HCT116 (cell line): ENCODE measurements around the gene GPC5. TPM values are rescaled to one million over a fixed set of nuclear protein-coding genes. Genes with fewer than 3 reads are reported as not detected.

Experiments
- ATAC-seq: fragments of 200-7000 bp; cut with Tn5 transposase; 2 replicates; pipeline ENCODE4 v1.9.1; 2020; ENCODE audit warnings: mild to moderate bottlenecking, moderate library complexity
- BruUV-seq: library from RNA; stranded (reverse); fragments of 400-500 nt; replicated peaks from 2 replicates; lab custom pipeline; 2021; lab: Mats Ljungman, UMichigan
- CTCF ChIA-PET: fragments of 300-600 bp; sonication (Branson Sonifier 250); formaldehyde crosslinking; loops from one replicate; lab custom pipeline; 2021; ENCODE audit warnings: antibody characterized with exemption; lab: Charles Lee
- POLR2A ChIA-PET: fragments of 300-600, 350-600 bp; sonication (Branson Sonifier 250); formaldehyde crosslinking; loops from one replicate; lab custom pipeline; 2021; ENCODE audit warnings: antibody characterized with exemption; lab: Charles Lee
- RAD21 ChIA-PET, 2 experiments: fragments of 300-600 bp; sonication (Branson Sonifier 250); formaldehyde crosslinking; loops; one replicate each; lab custom pipeline; 2023; ENCODE audit warnings: low total read pairs in 2 of 2; ENCODE audit not compliant: uncharacterized antibody in 2 of 2, unreplicated experiment in 2 of 2, low non-redundant PET in 1 of 2; lab: Charles Lee
- DNase-seq: peaks from one replicate; pipeline ENCODE4 v3.0.0-alpha.2; 2010; ENCODE audit warnings: low read depth, low spot score
- H2AFZ ChIP-seq: fragments of 200-600 bp; shearing (Covaris generic), sonication (generic); 2 replicates; pipeline ENCODE4 v1.6.1; 2017; ENCODE audit warnings: low read depth, mixed run types, mixed read lengths, antibody characterized with exemption, low read length; ENCODE audit not compliant: poor library complexity, severe bottlenecking
- H3K27ac ChIP-seq: 2 replicates; pipeline ENCODE4 v1.5.1; 2012; ENCODE audit warnings: low read depth, low read length
- H3K27me3 ChIP-seq: fragments of 200-600 bp; sonication (generic); 2 replicates; pipeline ENCODE4 v1.6.1; 2016; ENCODE audit warnings: mixed run types, low read length, mixed read lengths; ENCODE audit not compliant: insufficient read depth
- H3K36me3 ChIP-seq, 2 experiments: fragments of 200-500 bp in 1 of 2; fragments of 200-600 bp in 1 of 2; sonication (Bioruptor generic) in 1 of 2; sonication (generic) in 1 of 2; 2 replicates each; pipeline versions ENCODE4 v1.5.1 to v1.6.1; 2014 to 2016; ENCODE audit warnings: low read length in 2 of 2, inconsistent platforms in 1 of 2, mixed read lengths in 1 of 2, mixed run types in 1 of 2; ENCODE audit not compliant: insufficient read depth in 2 of 2, control insufficient read depth in 1 of 2
- H3K4me1 ChIP-seq, 2 experiments: fragments of 200-600 bp in 1 of 2; sonication (generic) in 1 of 2; 2 replicates each; pipeline versions ENCODE4 v1.5.1 to v1.6.1; 2012 to 2017; ENCODE audit warnings: low read length in 2 of 2, inconsistent platforms in 1 of 2, mild to moderate bottlenecking in 1 of 2, mixed read lengths in 1 of 2, mixed run types in 1 of 2, moderate library complexity in 1 of 2; ENCODE audit not compliant: insufficient read depth in 2 of 2, control insufficient read depth in 1 of 2
- H3K4me2 ChIP-seq: fragments of 200-600 bp; sonication (generic); 2 replicates; pipeline ENCODE4 v1.6.1; 2017; ENCODE audit warnings: mixed run types, low read length, mixed read lengths
- H3K4me3 ChIP-seq, 2 experiments: fragments of 200-600 bp in 1 of 2; sonication (generic) in 1 of 2; replicated peaks in 1 of 2; 2 replicates each; pipeline ENCODE4 v1.5.1; 2011 to 2016; ENCODE audit warnings: low read length in 2 of 2, control low read depth in 1 of 2, low read depth in 1 of 2, mild to moderate bottlenecking in 1 of 2, mixed read lengths in 1 of 2, mixed run types in 1 of 2
- H3K79me2 ChIP-seq: fragments of 200-600 bp; sonication (generic); 2 replicates; pipeline ENCODE4 v1.6.1; 2017; ENCODE audit warnings: mild to moderate bottlenecking, mixed run types, low read length, moderate library complexity, mixed read lengths; ENCODE audit not compliant: insufficient read depth
- H3K9ac ChIP-seq: fragments of 200-600 bp; sonication (generic); 2 replicates; pipeline ENCODE4 v1.6.1; 2016; ENCODE audit warnings: low read length, mixed read lengths
- H3K9me2 ChIP-seq: fragments of 200-600 bp; sonication (generic), shearing (Covaris generic); 2 replicates; pipeline ENCODE4 v1.6.1; 2017; ENCODE audit warnings: mixed run types, mild to moderate bottlenecking, moderate library complexity; ENCODE audit not compliant: insufficient read depth
- H3K9me3 ChIP-seq, 2 experiments: fragments of 200-500 bp in 1 of 2; fragments of 200-600 bp in 1 of 2; sonication (Bioruptor generic) in 1 of 2; sonication (generic) in 1 of 2; 2 replicates each; pipeline ENCODE4 v1.6.1; 2014 to 2017; ENCODE audit warnings: low read length in 2 of 2, mixed read lengths in 2 of 2, inconsistent platforms in 1 of 2, low read depth in 1 of 2, mild to moderate bottlenecking in 1 of 2, mixed run types in 1 of 2, moderate library complexity in 1 of 2; ENCODE audit not compliant: control insufficient read depth in 1 of 2, insufficient read depth in 1 of 2
- H4K20me1 ChIP-seq: fragments of 200-600 bp; sonication (generic), shearing (Covaris generic); 2 replicates; pipeline ENCODE4 v1.6.1; 2017; ENCODE audit warnings: mixed run types, mild to moderate bottlenecking, moderate library complexity; ENCODE audit not compliant: insufficient read depth
- ATF3 ChIP-seq: IDR thresholded peaks from 2 replicates; pipeline ENCODE4 v1.6.1; 2012
- JUND ChIP-seq: IDR thresholded peaks from 2 replicates; pipeline ENCODE4 v1.6.1; 2012
- REST ChIP-seq: IDR thresholded peaks from 2 replicates; pipeline ENCODE4 v1.6.1; 2012; ENCODE audit warnings: low read depth
- SIN3A ChIP-seq: IDR thresholded peaks from 2 replicates; pipeline ENCODE4 v1.6.1; 2012; ENCODE audit warnings: low read depth
- YY1 ChIP-seq: IDR thresholded peaks from 2 replicates; pipeline ENCODE4 v1.6.1; 2011; ENCODE audit warnings: low read length, low read depth, moderate library complexity, mild to moderate bottlenecking; ENCODE audit not compliant: insufficient replicate concordance; ENCODE audit errors: extremely low read depth
- intact Hi-C: fragments of 100-400 bp; cut with micrococcal nuclease; formaldehyde crosslinking; loops from 2 replicates; pipeline ENCODE4 v1.10.0; 2022
- total RNA-seq: library from RNA; stranded (reverse); gene quantifications from one replicate; pipeline ENCODE4 v1.2.1, GENCODE V29; 2021; ENCODE audit not compliant: unreplicated experiment
- TF ChIP-seq, protein P1 (sequence below): IDR thresholded peaks from 2 replicates; pipeline ENCODE4 v1.6.1; 2012

The GPC5 gene
- total RNA-seq, 1 experiment from 2014 or later = not detected

GRCh38 chr13:91588541-91588940 is 190.1 kb downstream of the GPC5 start:
- ATAC-seq = no peak
- Histone ChIP-seq H3K36me3 (no peaks in the 10 kb centered on the region), H3K27me3 (no peaks in the 10 kb centered on the region), H4K20me1 (no peaks in the 10 kb centered on the region), H3K9me3 (peaks cover 0 to 8% of the 10 kb centered on the region in 2 experiments; a peak in 2 of 4 replicates), H3K4me2 (no peak overlapping the region), H2AFZ (no peak overlapping the region), H3K9ac (no peak overlapping the region), H3K4me1 (no peaks in the 10 kb centered on the region), H3K4me3 (no peak overlapping the region), H3K79me2 (no peaks in the 10 kb centered on the region), H3K27ac (no peak overlapping the region), H3K9me2 (no peaks in the 10 kb centered on the region)
- CTCF ChIA-PET = no interaction called here
- RAD21 ChIA-PET = no interaction called here
- intact Hi-C loops = no loop called here
- POLR2A ChIA-PET = no interaction called here
- no TSS peak for BruUV-seq
- no peak for DNase-seq
- TF ChIP-seq YY1 (no peak), REST (no peak)

- Histone ChIP-seq H3K36me3 (no peaks in the 10 kb centered on the region), H3K79me2 (no peaks in the 10 kb centered on the region), H3K27ac (no peak overlapping the region), H3K4me3 (no peak overlapping the region), H2AFZ (no peak overlapping the region), H3K9me2 (no peaks in the 10 kb centered on the region), H3K9ac (no peak overlapping the region), H3K9me3 (no peaks in the 10 kb centered on the region; a peak in 1 of 4 replicates), H3K27me3 (no peaks in the 10 kb centered on the region), H4K20me1 (no peaks in the 10 kb centered on the region), H3K4me1 (no peaks in the 10 kb centered on the region), H3K4me2 (no peak overlapping the region)
- POLR2A ChIA-PET = no interaction called here
- DNase-seq (no peak), ATAC-seq (no peak)
- RAD21 ChIA-PET = no interaction called here
- BruUV-seq = no TSS peak
- intact Hi-C loops = no loop called here
- CTCF ChIA-PET = no interaction called here
- TF ChIP-seq SIN3A = no peak
- TF ChIP-seq JUND = no peak
- TF ChIP-seq ATF3 = no peak
- no peak for TF ChIP-seq REST
- TF ChIP-seq, protein P1, sequence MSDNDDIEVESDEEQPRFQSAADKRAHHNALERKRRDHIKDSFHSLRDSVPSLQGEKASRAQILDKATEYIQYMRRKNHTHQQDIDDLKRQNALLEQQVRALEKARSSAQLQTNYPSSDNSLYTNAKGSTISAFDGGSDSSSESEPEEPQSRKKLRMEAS = no peak
Observed at GRCh38 chr13:91592056-91593014, 193.9 kb downstream of the GPC5 start.
